DND-41 (cell line): ENCODE results near the gene HUNK.
"Not testable (repeated sequence)": the region's sequence is repeated elsewhere in the genome, so short reads cannot be mapped to it uniquely, and the experiment has no call there.

Experiments used
- ATAC-seq: fragments of 200-7000 bp; cut with Tn5 transposase; 3 replicates; pipeline ENCODE4 v1.9.1; 2021; ENCODE audit warnings: low read depth; ENCODE audit not compliant: insufficient read depth
- DNase-seq: peaks from one replicate; pipeline ENCODE4 v3.0.0-alpha.2; 2020
- H2AFZ ChIP-seq: 2 replicates; pipeline ENCODE4 v1.6.0; 2012; ENCODE audit warnings: low read depth, low read length
- H3K27ac ChIP-seq: 2 replicates; pipeline ENCODE4 v1.5.1; 2012; ENCODE audit warnings: low read length, inconsistent platforms
- H3K27me3 ChIP-seq: fragments of 200-600 bp; sonication (generic); 2 replicates; pipeline ENCODE4 v1.6.0; 2012; ENCODE audit warnings: low read length, mild to moderate bottlenecking, inconsistent platforms; ENCODE audit not compliant: insufficient read depth, poor library complexity
- H3K36me3 ChIP-seq: 2 replicates; pipeline ENCODE4 v1.5.1; 2012; ENCODE audit warnings: low read length, inconsistent platforms; ENCODE audit not compliant: insufficient read depth
- H3K4me1 ChIP-seq: 2 replicates; pipeline ENCODE4 v1.5.1; 2012; ENCODE audit warnings: mild to moderate bottlenecking, low read length; ENCODE audit not compliant: insufficient read depth
- H3K4me2 ChIP-seq: 2 replicates; pipeline ENCODE4 v1.6.0; 2012; ENCODE audit warnings: mild to moderate bottlenecking, moderate library complexity, low read length, inconsistent platforms; ENCODE audit not compliant: insufficient read depth
- H3K4me3 ChIP-seq, 2 experiments: fragments of 200-600 bp in 1 of 2; shearing (Covaris generic) in 1 of 2; 2 replicates each; pipeline ENCODE4 v1.5.1; 2012 to 2016; ENCODE audit warnings: inconsistent platforms in 2 of 2, low read length in 2 of 2, mild to moderate bottlenecking in 2 of 2, low read depth in 1 of 2, moderate library complexity in 1 of 2
- H3K79me2 ChIP-seq: 2 replicates; pipeline ENCODE4 v1.6.0; 2012; ENCODE audit warnings: low read length, inconsistent platforms; ENCODE audit not compliant: insufficient read depth
- H3K9ac ChIP-seq: 2 replicates; pipeline ENCODE4 v1.6.0; 2012; ENCODE audit warnings: low read depth, mild to moderate bottlenecking, inconsistent platforms, low read length, moderate library complexity
- H3K9me3 ChIP-seq: 2 replicates; pipeline ENCODE4 v1.5.1; 2012; ENCODE audit warnings: low read length, moderate library complexity, mild to moderate bottlenecking, inconsistent platforms; ENCODE audit not compliant: insufficient read depth, severe bottlenecking
- H4K20me1 ChIP-seq: 2 replicates; pipeline ENCODE4 v1.6.0; 2012; ENCODE audit warnings: low read length; ENCODE audit not compliant: insufficient read depth
- EZH2 ChIP-seq: IDR thresholded peaks from 3 replicates; pipeline ENCODE4 v1.6.1; 2012; ENCODE audit warnings: borderline replicate concordance, low read depth, mild to moderate bottlenecking, moderate library complexity, low read length, inconsistent platforms; ENCODE audit not compliant: severe bottlenecking
- TF ChIP-seq, protein P1 (sequence below): IDR thresholded peaks from 2 replicates; pipeline ENCODE4 v1.5.1; 2012; ENCODE audit warnings: borderline replicate concordance, low read length, moderate library complexity, mild to moderate bottlenecking; ENCODE audit not compliant: poor library complexity, severe bottlenecking; ENCODE audit errors: extremely low read depth

HUNK gene

DNA sequence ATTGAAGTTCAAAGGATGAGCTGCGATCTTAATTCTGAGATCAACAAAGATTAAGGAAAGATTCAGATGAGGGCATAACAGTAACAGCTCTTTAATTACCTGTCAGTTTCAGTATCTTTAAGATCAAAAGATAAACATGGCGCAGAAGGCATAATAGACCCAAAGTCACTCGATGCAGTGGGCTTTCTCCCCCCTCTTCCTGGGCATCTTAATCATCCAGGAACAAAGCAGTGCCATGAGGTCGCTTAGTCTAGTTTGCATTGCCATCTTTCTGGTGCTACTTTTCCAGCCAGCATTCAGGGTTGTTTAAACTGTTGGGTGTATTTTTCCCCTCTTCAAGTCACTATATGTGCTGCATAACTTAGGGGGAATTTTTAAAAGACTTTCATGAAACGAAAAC lies 72.3 kb downstream of the HUNK start:
- no peak overlapping the region for H3K4me3 ChIP-seq
- no peak overlapping the region for H3K27ac ChIP-seq
- peaks cover 5% of the 10 kb centered on the region for H3K27me3 ChIP-seq

GRCh38 chr21:31945546-31945945 lies 72.7 kb downstream of the HUNK start:
- Histone ChIP-seq H3K36me3 (no peaks in the 10 kb centered on the region), H2AFZ (no peak overlapping the region), H3K4me3 (no peak overlapping the region), H3K4me1 (no peaks in the 10 kb centered on the region), H3K27ac (no peak overlapping the region), H3K79me2 (no peaks in the 10 kb centered on the region), H3K27me3 (peaks cover 5% of the 10 kb centered on the region), H3K9ac (no peak overlapping the region), H3K4me2 (no peak overlapping the region), H4K20me1 (no peaks in the 10 kb centered on the region), H3K9me3 (no peaks in the 10 kb centered on the region)
- ATAC-seq (no peak), DNase-seq (no peak)
- TF ChIP-seq, protein P1, sequence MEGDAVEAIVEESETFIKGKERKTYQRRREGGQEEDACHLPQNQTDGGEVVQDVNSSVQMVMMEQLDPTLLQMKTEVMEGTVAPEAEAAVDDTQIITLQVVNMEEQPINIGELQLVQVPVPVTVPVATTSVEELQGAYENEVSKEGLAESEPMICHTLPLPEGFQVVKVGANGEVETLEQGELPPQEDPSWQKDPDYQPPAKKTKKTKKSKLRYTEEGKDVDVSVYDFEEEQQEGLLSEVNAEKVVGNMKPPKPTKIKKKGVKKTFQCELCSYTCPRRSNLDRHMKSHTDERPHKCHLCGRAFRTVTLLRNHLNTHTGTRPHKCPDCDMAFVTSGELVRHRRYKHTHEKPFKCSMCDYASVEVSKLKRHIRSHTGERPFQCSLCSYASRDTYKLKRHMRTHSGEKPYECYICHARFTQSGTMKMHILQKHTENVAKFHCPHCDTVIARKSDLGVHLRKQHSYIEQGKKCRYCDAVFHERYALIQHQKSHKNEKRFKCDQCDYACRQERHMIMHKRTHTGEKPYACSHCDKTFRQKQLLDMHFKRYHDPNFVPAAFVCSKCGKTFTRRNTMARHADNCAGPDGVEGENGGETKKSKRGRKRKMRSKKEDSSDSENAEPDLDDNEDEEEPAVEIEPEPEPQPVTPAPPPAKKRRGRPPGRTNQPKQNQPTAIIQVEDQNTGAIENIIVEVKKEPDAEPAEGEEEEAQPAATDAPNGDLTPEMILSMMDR: no peak
- TF ChIP-seq EZH2: no peak

More for the DNA sequence above, 72.3 kb downstream of the HUNK start:
- Histone ChIP-seq H2AFZ (no peak overlapping the region), H3K4me2 (no peak overlapping the region), H3K79me2 (no peaks in the 10 kb centered on the region), H3K4me1 (no peaks in the 10 kb centered on the region), H4K20me1 (no peaks in the 10 kb centered on the region), H3K36me3 (no peaks in the 10 kb centered on the region), H3K9me3 (no peaks in the 10 kb centered on the region), H3K9ac (no peak overlapping the region)
- no peak for TF ChIP-seq EZH2
- TF ChIP-seq, protein P1: no peak
- DNase-seq (no peak), ATAC-seq (no peak)

DNA sequence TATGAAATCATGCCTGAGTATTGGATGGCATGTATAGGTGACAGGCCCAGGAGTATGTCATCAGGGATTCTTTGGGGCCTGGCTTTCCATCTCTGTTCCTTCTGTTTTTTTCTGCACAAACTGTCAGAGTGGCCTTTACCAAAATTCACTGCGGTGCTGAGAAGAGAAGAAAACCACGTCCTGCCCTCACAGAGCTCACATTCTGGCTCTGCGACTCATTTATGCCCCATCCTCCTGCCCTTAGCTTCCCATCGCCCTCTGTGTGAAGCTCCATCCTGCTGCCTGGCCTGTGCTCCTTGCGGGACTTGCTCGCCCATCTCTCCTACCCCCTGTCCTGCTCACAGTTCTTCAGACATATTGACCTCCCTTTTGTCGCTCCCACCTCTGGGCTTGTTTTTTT lies 73.4 kb downstream of the HUNK start:
- Histone ChIP-seq H3K4me3 (no peak overlapping the region), H2AFZ (no peak overlapping the region), H3K27me3 (peaks cover 5% of the 10 kb centered on the region), H3K9ac (no peak overlapping the region), H3K4me2 (no peak overlapping the region), H3K36me3 (no peaks in the 10 kb centered on the region), H3K9me3 (no peaks in the 10 kb centered on the region), H4K20me1 (no peaks in the 10 kb centered on the region), H3K79me2 (no peaks in the 10 kb centered on the region), H3K27ac (no peak overlapping the region), H3K4me1 (no peaks in the 10 kb centered on the region)
- ATAC-seq (no peak), DNase-seq (no peak)
- TF ChIP-seq EZH2: no peak
- TF ChIP-seq, protein P1: no peak

DNA sequence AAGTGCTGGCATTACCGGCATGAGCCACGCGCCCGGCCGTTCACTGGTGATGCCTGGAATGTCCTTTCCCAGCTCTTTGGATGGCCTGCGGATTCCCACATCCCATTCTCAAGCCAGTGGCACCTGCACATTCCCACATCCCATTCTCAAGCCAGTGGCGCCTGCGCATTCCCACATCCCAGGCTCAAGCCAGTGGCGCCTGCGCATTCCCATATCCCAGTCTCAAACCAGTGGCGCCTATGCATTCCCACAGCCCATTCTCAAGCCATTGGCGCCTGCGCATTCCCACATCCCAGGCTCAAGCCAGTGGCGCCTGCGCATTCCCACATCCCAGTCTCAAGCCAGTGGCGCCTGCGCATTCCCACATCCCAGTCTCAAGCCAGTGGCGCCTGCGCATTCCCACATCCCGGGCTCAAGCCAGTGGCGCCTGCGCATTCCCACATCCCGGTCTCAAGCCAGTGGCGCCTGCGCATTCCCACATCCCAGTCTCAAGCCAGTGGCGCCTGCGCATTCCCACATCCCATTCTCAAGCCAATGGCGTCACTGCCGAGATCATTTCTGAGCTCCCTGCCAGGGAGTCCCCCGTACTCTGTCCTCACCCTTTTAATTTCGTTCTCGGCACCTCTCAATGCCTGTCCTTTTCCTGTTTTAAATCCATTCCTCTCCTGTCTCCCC lies 74.2 kb downstream of the HUNK start:
- not testable (repeated sequence) for ATAC-seq, H2AFZ ChIP-seq, H3K9ac ChIP-seq, H3K4me3 ChIP-seq, H3K79me2 ChIP-seq, H3K27me3 ChIP-seq, H3K4me1 ChIP-seq, H4K20me1 ChIP-seq, H3K27ac ChIP-seq, DNase-seq, H3K36me3 ChIP-seq, H3K9me3 ChIP-seq, H3K4me2 ChIP-seq
